ENCODE results near the gene TOR3A. TPM values are rescaled to one million over a fixed set of nuclear protein-coding genes. Genes with fewer than 3 reads are reported as not detected.

The TOR3A gene
- total and polyA plus RNA-seq, 7 donors, result 8.3 to 53.5 (median 38.8) TPM

GRCh38 chr1:179077396-179077795 lies 4.5 kb upstream of the TOR3A start:
- TF ChIP-seq CTCF (IDR thresholded peaks at IDR 0.05) (no peak), POLR2A (IDR thresholded peaks at IDR 0.05) (no peak), EP300 (IDR thresholded peaks at IDR 0.05) (no peak), POLR2AphosphoS5 (IDR thresholded peaks at IDR 0.05) (no peak)
- Histone ChIP-seq H3K27me3 (no peaks in the 10 kb centered on the region), H3K9me3 (no peaks in the 10 kb centered on the region), H3K27ac (no peak overlapping the region), H3K36me3 (peaks cover 0 to 29% (median under 1%) of the 10 kb centered on the region in 4 donors), H3K4me1 (peaks cover 0 to 14% (median 10%) of the 10 kb centered on the region in 4 donors), H3K4me3 (no peak overlapping the region)
- intact Hi-C loops (cut with DNase I), result no loop called here
- DNase-seq, result no peak
- 85 to 91% methylated on average over 7 of the region's 7 CpGs for WGBS, 2 donors

GRCh38 chr1:179079113-179079761 lies 2.6 kb upstream of the TOR3A start:
- TF ChIP-seq CTCF (IDR thresholded peaks at IDR 0.05), result peak; percentile 39 to 77 (median 67)
- no peak for TF ChIP-seq POLR2A (IDR thresholded peaks at IDR 0.05)
- no peaks in the 10 kb centered on the region for H3K27me3 ChIP-seq
- WGBS, 2 donors, result 51 to 55% methylated on average over 18 of the region's 18 CpGs
- H3K36me3 ChIP-seq, result peaks cover 0 to 12% (median 0%) of the 10 kb centered on the region in 4 donors
- H3K4me1 ChIP-seq, result peaks cover 0 to 24% (median 20%) of the 10 kb centered on the region in 4 donors
- intact Hi-C loops (cut with DNase I), result no loop called here
- no peak overlapping the region for H3K4me3 ChIP-seq
- no peak overlapping the region for H3K27ac ChIP-seq
- no peaks in the 10 kb centered on the region for H3K9me3 ChIP-seq
- DNase-seq, result peak; percentile 74

- intact Hi-C loops (cut with DNase I), result loop anchor here (2.0 to 5.0 kb wide), 4 partner anchors 36 to 288 kb away; partner anchors contain the start of genes FAM20B and SOAT1
- no peak for TF ChIP-seq CTCF (IDR thresholded peaks at IDR 0.05)
- TF ChIP-seq POLR2AphosphoS5 (IDR thresholded peaks at IDR 0.05), result no peak
- TF ChIP-seq POLR2A (IDR thresholded peaks at IDR 0.05), result no peak
- no peak for TF ChIP-seq EP300 (IDR thresholded peaks at IDR 0.05)
- peaks cover 0 to 7% (median 4%) of the 10 kb centered on the region in 4 donors for H3K36me3 ChIP-seq
- 26 to 29% methylated on average over 18 of the region's 18 CpGs for WGBS, 2 donors
- H3K4me1 ChIP-seq, result peaks cover 0 to 24% (median 20%) of the 10 kb centered on the region in 4 donors
- H3K27me3 ChIP-seq, result no peaks in the 10 kb centered on the region
- peak overlapping the region; percentile 64 to 94 (median 86) for H3K4me3 ChIP-seq
- H3K27ac ChIP-seq, result peak overlapping the region; percentile 84 to 92 (median 91)
- H3K9me3 ChIP-seq, result no peaks in the 10 kb centered on the region
- DNase-seq, result no peak
These were observed 794 bp upstream of the TOR3A start for GRCh38 chr1:179080866-179081686.

- Histone ChIP-seq H3K4me1 (peaks cover 0 to 24% (median 20%) of the 10 kb centered on the region in 4 donors), H3K27me3 (no peaks in the 10 kb centered on the region), H3K27ac (peak overlapping the region; percentile 84 to 92 (median 91)), H3K4me3 (peak overlapping the region; percentile 64 to 94 (median 86)), H3K36me3 (peaks cover 0 to 15% (median 5%) of the 10 kb centered on the region in 4 donors), H3K9me3 (no peaks in the 10 kb centered on the region)
- TF ChIP-seq POLR2A (IDR thresholded peaks at IDR 0.05) (no peak), POLR2AphosphoS5 (IDR thresholded peaks at IDR 0.05) (no peak), EP300 (IDR thresholded peaks at IDR 0.05) (no peak), CTCF (IDR thresholded peaks at IDR 0.05) (no peak)
- intact Hi-C loops (cut with DNase I), result loop anchor here (5.0 kb wide), 2 partner anchors 35 to 55 kb away; partner anchors contain the start of gene FAM20B
- peak; percentile 76 for DNase-seq
- WGBS, 2 donors, result 0% methylated on average over 52 of the region's 52 CpGs
These were observed 596 bp downstream of the TOR3A start for GRCh38 chr1:179082333-179082998.
